ENCODE data around the gene ZNF135.

ZNF135 gene

DNA sequence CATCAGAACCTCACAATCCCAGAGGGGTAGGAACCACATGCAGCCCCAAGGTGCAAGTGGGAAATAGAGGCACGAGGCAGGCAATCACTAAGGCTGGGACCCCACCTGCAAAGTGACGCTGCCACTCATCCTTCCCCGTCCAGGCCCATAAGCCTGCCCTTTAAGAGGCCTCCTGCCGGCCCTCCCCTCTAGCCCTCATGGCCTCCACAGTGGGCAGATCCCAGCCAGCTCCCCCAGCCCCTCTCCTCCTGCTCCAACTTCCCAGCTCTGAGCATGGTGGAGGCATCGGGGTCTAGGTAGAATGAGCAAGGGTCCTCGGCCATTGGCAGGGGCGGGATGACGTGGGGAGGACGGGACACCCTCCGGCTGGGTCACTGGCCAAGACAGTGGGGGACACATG, 36.2 kb downstream of the ZNF135 start:
- no peak for FAIRE-seq

DNA sequence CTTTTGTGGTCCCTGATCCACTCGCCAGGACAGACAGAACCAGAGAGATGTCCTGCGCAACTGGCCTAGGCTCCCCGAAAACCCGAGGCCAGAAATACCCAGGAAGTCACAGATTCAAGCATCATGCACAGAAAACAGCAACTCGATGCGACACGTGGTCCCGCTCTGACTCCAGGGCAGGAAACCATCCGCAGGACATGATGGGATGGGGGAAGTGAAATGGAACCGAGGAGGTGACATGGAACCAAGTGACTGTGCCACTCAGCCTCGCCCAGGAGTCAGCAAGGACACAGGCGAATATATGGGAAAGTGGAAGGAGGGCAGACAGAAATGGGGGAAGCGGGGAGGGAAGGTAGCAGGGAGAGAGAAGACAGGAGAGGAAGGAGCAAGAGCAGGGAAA, 37.8 kb downstream of the ZNF135 start:
- no peak for FAIRE-seq

DNA sequence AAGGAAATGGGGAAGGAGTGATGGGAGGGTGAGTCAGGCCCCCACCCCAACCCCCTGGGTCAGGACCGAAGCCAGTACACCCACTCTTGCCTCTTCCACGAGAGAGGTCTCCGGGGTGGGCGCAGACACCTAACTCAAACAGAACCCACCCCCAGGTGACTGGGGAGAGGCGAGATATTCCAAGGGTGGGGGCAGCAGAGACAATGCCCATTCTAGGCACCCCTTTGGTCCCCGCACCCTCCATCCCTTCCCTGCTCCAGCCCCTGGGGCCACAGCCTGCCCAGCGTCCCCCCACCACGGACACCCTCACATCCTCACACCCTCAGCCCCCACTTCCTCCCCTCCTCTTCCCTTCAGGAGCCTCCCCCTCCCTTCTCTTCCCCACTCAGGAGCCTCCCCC, 38.3 kb downstream of the ZNF135 start:
- no peak for FAIRE-seq

DNA sequence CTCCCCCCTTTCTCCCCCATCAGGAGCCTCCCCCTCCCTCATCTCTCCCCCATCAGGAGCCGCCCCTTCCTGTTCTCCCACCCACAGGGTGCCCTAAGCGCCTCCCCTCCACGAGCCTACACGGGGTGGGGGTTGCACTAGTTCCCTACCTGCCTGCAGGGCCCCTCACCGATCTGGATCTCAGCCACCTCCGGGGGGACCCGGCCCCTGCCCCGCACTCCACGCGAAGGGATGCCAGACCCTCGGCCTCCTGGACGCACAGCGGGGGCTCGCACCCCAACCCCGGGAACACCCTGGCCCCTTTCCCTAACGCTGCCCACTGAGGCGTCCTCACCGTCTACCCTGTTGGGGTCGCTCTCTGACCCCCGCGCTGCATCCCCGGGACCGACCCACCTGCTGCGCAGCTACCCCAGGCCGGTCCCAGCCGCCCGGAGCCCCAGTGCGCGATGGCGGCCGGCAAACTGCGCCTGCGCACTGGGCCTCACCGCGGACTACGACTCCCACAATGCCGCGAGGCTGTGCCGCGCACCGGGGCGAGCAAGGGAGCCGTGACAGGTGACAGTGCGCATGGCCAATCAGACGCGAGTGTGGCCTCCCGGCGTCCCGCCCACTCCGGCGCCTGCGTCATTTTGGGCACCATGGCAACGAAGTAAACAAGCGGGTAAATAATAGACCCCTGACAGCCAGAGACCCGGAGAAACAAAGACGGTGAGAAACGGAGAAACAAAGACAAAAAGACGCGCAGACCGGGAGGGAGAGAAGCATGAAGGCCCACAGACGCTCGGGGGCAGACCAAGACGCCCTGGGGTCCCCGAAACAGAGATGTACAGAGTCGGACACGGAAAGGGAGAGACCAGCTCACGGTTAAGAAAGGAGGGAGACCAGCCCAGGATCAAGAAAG, 38.9 kb downstream of the ZNF135 start, which contains the start of gene ZSCAN18:
TSS of gene ZSCAN18 (minus strand) at position 451 of the 901 bp plus-strand sequence. CDS start 7,964 bp downstream, outside the sequence.
- no peak for FAIRE-seq

- FAIRE-seq, result no peak
Measured at GRCh38 chr19:58098682-58098998, 39.6 kb downstream of the ZNF135 start.

DNA sequence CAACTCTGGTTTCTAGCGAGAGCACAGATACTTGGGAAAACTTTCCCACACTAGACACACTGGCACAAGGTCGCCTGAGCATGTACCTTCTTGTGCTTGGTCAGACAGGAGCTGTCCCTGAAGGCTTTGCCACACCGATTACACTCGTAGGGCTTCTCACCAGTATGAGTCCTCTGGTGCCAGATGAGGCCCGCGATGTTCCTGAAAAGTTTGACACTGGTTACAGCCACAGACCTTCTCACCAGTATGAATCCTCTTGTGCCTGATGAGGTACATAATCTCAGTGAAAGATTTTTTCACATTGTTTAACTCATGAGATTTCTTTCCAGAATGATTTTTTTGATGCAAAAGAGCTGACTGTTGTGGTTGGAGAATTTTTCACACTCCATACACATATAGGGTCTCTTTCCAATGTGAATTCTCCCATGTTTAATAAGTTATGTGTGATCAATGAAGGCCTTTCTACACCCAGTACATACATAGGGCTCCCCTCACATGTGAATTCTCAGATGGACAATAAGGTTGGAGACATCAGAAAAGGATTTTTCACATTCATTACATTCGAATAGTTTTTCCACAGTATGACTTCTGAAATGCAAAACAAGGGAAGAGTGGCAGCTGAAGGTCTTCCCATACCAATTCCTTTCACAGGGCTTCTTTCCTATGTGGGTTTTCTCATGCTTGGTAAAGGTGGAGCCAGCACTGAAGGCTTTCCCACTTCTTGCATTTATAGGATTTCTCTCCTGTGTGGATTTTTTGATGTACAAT, 48.9 kb downstream of the ZNF135 start:
- FAIRE-seq, result no peak

GRCh38 chr19:58108546-58108817, 49.4 kb downstream of the ZNF135 start:
- no peak for FAIRE-seq

GRCh38 chr19:58117841-58118575, 58.9 kb downstream of the ZNF135 start:
- FAIRE-seq, result no peak

DNA sequence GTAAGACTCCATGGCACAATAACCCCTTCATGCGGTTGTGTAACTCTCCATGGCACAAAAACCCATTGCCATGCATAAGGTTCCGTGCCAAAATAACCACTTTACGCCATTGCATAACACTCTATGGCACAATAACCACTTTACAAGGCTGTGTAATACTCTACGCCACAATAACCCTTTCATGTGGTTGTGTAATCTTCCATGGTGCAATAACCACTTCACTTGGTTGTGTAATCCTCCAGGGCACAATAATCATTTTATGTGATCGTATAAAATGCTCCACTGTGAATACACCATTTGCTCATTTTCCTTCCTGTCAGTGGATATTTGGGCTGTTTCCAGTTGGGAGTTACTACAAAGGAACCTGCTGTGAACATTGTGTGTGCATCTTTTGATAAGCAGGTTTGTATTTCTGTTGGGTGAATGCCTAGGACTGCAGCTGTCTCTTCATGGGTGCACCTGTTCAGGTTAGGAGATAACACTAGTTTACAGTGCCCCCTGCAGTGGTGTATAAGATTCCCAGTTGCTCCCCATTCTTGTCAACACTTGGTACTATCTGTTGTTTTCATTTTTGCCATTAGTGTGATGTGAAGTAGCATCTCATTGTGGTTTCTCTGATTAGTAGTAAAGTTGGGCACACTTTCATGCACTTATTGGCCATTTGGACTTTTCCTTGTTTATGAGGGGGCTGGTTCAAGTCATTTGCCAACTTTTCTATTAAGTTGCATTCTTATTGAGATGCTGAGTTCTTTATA, 60.1 kb downstream of the ZNF135 start:
- no peak for FAIRE-seq
